ENCODE results near the gene VAPB. TPM values are rescaled to one million over a fixed set of nuclear protein-coding genes. Genes with fewer than 3 reads are reported as not detected.

VAPB gene
- total RNA-seq, 2 donors from 2014 or later: 30.0 to 34.3 TPM

GRCh38 chr20:58458342-58459057, 69.5 kb downstream of the VAPB start:
- Mint-ChIP-seq H3K36me3 (peaks cover 14% of the 10 kb centered on the region), H3K27me3 (no peaks in the 10 kb centered on the region), H3K27ac (no peak overlapping the region), H3K4me3 (no peak overlapping the region), H3K9me3 (no peaks in the 10 kb centered on the region), H3K4me1 (ENCODE audit: low read depth in 2 of 2) (peaks cover 11 to 13% of the 10 kb centered on the region in 2 donors)
- DNase-seq (ENCODE audit: low spot score): no peak
- no peak for ATAC-seq

- no peak for DNase-seq (ENCODE audit: low spot score)
- no peak for ATAC-seq
- Mint-ChIP-seq H3K4me3 (no peak overlapping the region), H3K27ac (no peak overlapping the region), H3K27me3 (no peaks in the 10 kb centered on the region), H3K36me3 (peaks cover 9% of the 10 kb centered on the region), H3K4me1 (ENCODE audit: low read depth in 2 of 2) (peaks cover 7 to 10% of the 10 kb centered on the region in 2 donors), H3K9me3 (no peaks in the 10 kb centered on the region)
Measured at GRCh38 chr20:58459058-58459750, 70.2 kb downstream of the VAPB start.

GRCh38 chr20:58461104-58461503, 72.1 kb downstream of the VAPB start:
- ATAC-seq: peak; percentile 18 to 26
- no peaks in the 10 kb centered on the region for H3K9me3 Mint-ChIP-seq
- no peak for DNase-seq (ENCODE audit: low spot score)
- H3K36me3 Mint-ChIP-seq: no peaks in the 10 kb centered on the region
- peaks cover 0 to 8% of the 10 kb centered on the region in 2 donors for H3K4me1 Mint-ChIP-seq (ENCODE audit: low read depth in 2 of 2)
- H3K27me3 Mint-ChIP-seq: no peaks in the 10 kb centered on the region
- no peak overlapping the region for H3K27ac Mint-ChIP-seq
- H3K4me3 Mint-ChIP-seq: no peak overlapping the region

GRCh38 chr20:58461899-58462298, 72.9 kb downstream of the VAPB start:
- DNase-seq (ENCODE audit: low spot score) (no peak), ATAC-seq (no peak)
- no peak overlapping the region for H3K27ac Mint-ChIP-seq
- peaks cover 0 to 4% of the 10 kb centered on the region in 2 donors for H3K4me1 Mint-ChIP-seq (ENCODE audit: low read depth in 2 of 2)
- H3K9me3 Mint-ChIP-seq: no peaks in the 10 kb centered on the region
- no peaks in the 10 kb centered on the region for H3K36me3 Mint-ChIP-seq
- H3K27me3 Mint-ChIP-seq: peaks cover 0 to 3% of the 10 kb centered on the region in 2 donors
- H3K4me3 Mint-ChIP-seq: no peak overlapping the region

GRCh38 chr20:58463256-58463655, 74.2 kb downstream of the VAPB start:
- Mint-ChIP-seq H3K4me3 (no peak overlapping the region), H3K27me3 (peaks cover 0 to 3% of the 10 kb centered on the region in 2 donors), H3K9me3 (no peaks in the 10 kb centered on the region), H3K27ac (no peak overlapping the region), H3K36me3 (no peaks in the 10 kb centered on the region), H3K4me1 (ENCODE audit: low read depth in 2 of 2) (peaks cover 0 to 3% of the 10 kb centered on the region in 2 donors)
- ATAC-seq (no peak), DNase-seq (ENCODE audit: low spot score) (no peak)

- Mint-ChIP-seq H3K4me3 (no peak overlapping the region), H3K27me3 (peaks cover 0 to 5% of the 10 kb centered on the region in 2 donors), H3K4me1 (ENCODE audit: low read depth in 2 of 2) (peaks cover 0 to 3% of the 10 kb centered on the region in 2 donors), H3K36me3 (no peaks in the 10 kb centered on the region), H3K9me3 (no peaks in the 10 kb centered on the region), H3K27ac (no peak overlapping the region)
- no peak for ATAC-seq
- DNase-seq (ENCODE audit: low spot score): no peak
Measured at GRCh38 chr20:58464838-58465237, 75.8 kb downstream of the VAPB start.

- H3K27ac Mint-ChIP-seq: no peak overlapping the region
- peaks cover 0 to 3% of the 10 kb centered on the region in 2 donors for H3K4me1 Mint-ChIP-seq (ENCODE audit: low read depth in 2 of 2)
- DNase-seq (ENCODE audit: low spot score): no peak
- ATAC-seq: no peak
- no peaks in the 10 kb centered on the region for H3K36me3 Mint-ChIP-seq
- H3K27me3 Mint-ChIP-seq: peaks cover 0 to 5% of the 10 kb centered on the region in 2 donors
- H3K9me3 Mint-ChIP-seq: no peaks in the 10 kb centered on the region
- no peak overlapping the region for H3K4me3 Mint-ChIP-seq
Measured at GRCh38 chr20:58466095-58466708, 77.2 kb downstream of the VAPB start.

GRCh38 chr20:58466729-58467571, 77.9 kb downstream of the VAPB start:
- peaks cover 0 to 5% of the 10 kb centered on the region in 2 donors for H3K27me3 Mint-ChIP-seq
- no peaks in the 10 kb centered on the region for H3K36me3 Mint-ChIP-seq
- H3K9me3 Mint-ChIP-seq: no peaks in the 10 kb centered on the region
- no peak overlapping the region for H3K4me3 Mint-ChIP-seq
- DNase-seq (ENCODE audit: low spot score) (no peak), ATAC-seq (peak; percentile 23 to 43)
- no peaks in the 10 kb centered on the region for H3K4me1 Mint-ChIP-seq (ENCODE audit: low read depth in 2 of 2)
- no peak overlapping the region for H3K27ac Mint-ChIP-seq

GRCh38 chr20:58467572-58468527, 78.8 kb downstream of the VAPB start:
- H3K4me3 Mint-ChIP-seq: no peak overlapping the region
- H3K27ac Mint-ChIP-seq: no peak overlapping the region
- H3K36me3 Mint-ChIP-seq: no peaks in the 10 kb centered on the region
- DNase-seq (ENCODE audit: low spot score) (no peak), ATAC-seq (peak in 1 of 2 donors; percentile 12)
- no peaks in the 10 kb centered on the region for H3K9me3 Mint-ChIP-seq
- peaks cover 0 to 5% of the 10 kb centered on the region in 2 donors for H3K27me3 Mint-ChIP-seq
- no peaks in the 10 kb centered on the region for H3K4me1 Mint-ChIP-seq (ENCODE audit: low read depth in 2 of 2)

GRCh38 chr20:58469616-58470015, 80.6 kb downstream of the VAPB start:
- Mint-ChIP-seq H3K27me3 (peaks cover 0 to 5% of the 10 kb centered on the region in 2 donors), H3K4me3 (no peak overlapping the region), H3K36me3 (no peaks in the 10 kb centered on the region), H3K4me1 (ENCODE audit: low read depth in 2 of 2) (no peaks in the 10 kb centered on the region), H3K27ac (no peak overlapping the region), H3K9me3 (no peaks in the 10 kb centered on the region)
- no peak for ATAC-seq
- DNase-seq (ENCODE audit: low spot score): no peak

- H3K27me3 Mint-ChIP-seq: peaks cover 0 to 5% of the 10 kb centered on the region in 2 donors
- no peaks in the 10 kb centered on the region for H3K9me3 Mint-ChIP-seq
Measured at GRCh38 chr20:58470336-58471192, 81.5 kb downstream of the VAPB start.

More at GRCh38 chr20:58470336-58471192, 81.5 kb downstream of the VAPB start:
- no peak for ATAC-seq
- Mint-ChIP-seq H3K4me1 (ENCODE audit: low read depth in 2 of 2) (no peaks in the 10 kb centered on the region), H3K4me3 (no peak overlapping the region), H3K27ac (no peak overlapping the region), H3K36me3 (no peaks in the 10 kb centered on the region)
- DNase-seq (ENCODE audit: low spot score): no peak

Measured in natural killer cell treated with Interleukin-12 subunit alpha and Interleukin-12 subunit beta and Interleukin-15 and Interleukin-18, amount 100 ng/mL, for 72 hours (primary cell).